HepG2 (cell line): Measurements from ENCODE around the gene XXYLT1. TPM values are rescaled to one million over a fixed set of nuclear protein-coding genes. Genes with fewer than 3 reads are reported as not detected.
A peak's percentile ranks its signal among the peaks of the same experiment; 100 is the strongest.

Experiments
- ATAC-seq: fragments of 200-7000 bp; cut with Tn5 transposase; 3 replicates; pipeline ENCODE4 v1.9.1; 2020; ENCODE audit warnings: mild to moderate bottlenecking, moderate library complexity
- BruUV-seq: library from RNA; stranded (reverse); fragments of 400-500 nt; replicated peaks from 2 replicates; lab custom pipeline; 2021; lab: Mats Ljungman, UMichigan
- CTCF ChIA-PET: fragments of 300-600 bp; formaldehyde crosslinking; extraction: SDS; loops from one replicate; lab custom pipeline; 2021; ENCODE audit warnings: low total read pairs, inconsistent platforms, low intra/inter-chr PET ratio; lab: Yijun Ruan, JAX
- POLR2A ChIA-PET: fragments of 350-600 bp; sonication (Branson Sonifier 250); formaldehyde crosslinking; loops from one replicate; lab custom pipeline; 2020; ENCODE audit warnings: antibody characterized with exemption, inconsistent platforms; lab: Yijun Ruan, JAX
- DNase-seq: peaks from one replicate; pipeline ENCODE4 v3.0.0-alpha.2; 2015; ENCODE audit warnings: low spot score
- FAIRE-seq: peaks from 3 replicates; lab custom pipeline; 2011; peaks lifted over from hg19 to GRCh38; lab: Jason Lieb, UNC
- H2AFZ ChIP-seq: one replicate; pipeline ENCODE4 v1.6.1; 2011; ENCODE audit warnings: low read length, inconsistent platforms
- H3K27ac ChIP-seq: fragments of 300-600 bp; 3 replicates; pipeline ENCODE4 v1.8.0; 2011; ENCODE audit warnings: mixed run types, mild to moderate bottlenecking, mixed read lengths, low read length, inconsistent platforms; ENCODE audit not compliant: insufficient read depth; ENCODE audit errors: extremely low read length
- H3K27me3 ChIP-seq, 2 experiments: fragments of 200-600 bp in 1 of 2; 2 replicates in 1 of 2; 3 replicates in 1 of 2; pipeline versions ENCODE4 v1.6.0 to v1.8.0; 2011; ENCODE audit warnings: low read length in 2 of 2, mild to moderate bottlenecking in 2 of 2, moderate library complexity in 2 of 2, inconsistent platforms in 1 of 2; ENCODE audit not compliant: insufficient read depth in 2 of 2, control insufficient read depth in 1 of 2
- H3K36me3 ChIP-seq, 2 experiments: fragments of 200-600 bp in 1 of 2; replicated peaks in 1 of 2; 2 replicates in 1 of 2; 3 replicates in 1 of 2; pipeline versions ENCODE4 v1.5.1 to v1.8.0; 2011; ENCODE audit warnings: low read length in 2 of 2, inconsistent platforms in 1 of 2; ENCODE audit not compliant: insufficient read depth in 2 of 2, control insufficient read depth in 1 of 2
- H3K4me1 ChIP-seq: 2 replicates; pipeline ENCODE4 v1.5.1; 2012; ENCODE audit warnings: low read length, inconsistent platforms; ENCODE audit not compliant: insufficient read depth
- H3K4me2 ChIP-seq: 2 replicates; pipeline ENCODE4 v1.6.0; 2011; ENCODE audit warnings: low read depth, low read length, inconsistent platforms
- H3K4me3 ChIP-seq, 3 experiments: fragments of 200-600 bp in 1 of 3; sonication (generic), shearing (Covaris generic) in 1 of 3; replicated peaks in 1 of 3; 2 replicates each; pipeline ENCODE4 v1.5.1; 2011 to 2016; ENCODE audit warnings: low read length in 3 of 3, inconsistent platforms in 2 of 3, low read depth in 2 of 3, mild to moderate bottlenecking in 2 of 3, control low read depth in 1 of 3, mixed read lengths in 1 of 3; ENCODE audit not compliant: insufficient read depth in 1 of 3
- H3K79me2 ChIP-seq: one replicate; pipeline ENCODE4 v1.6.1; 2011; ENCODE audit warnings: low read length, inconsistent platforms; ENCODE audit not compliant: insufficient read depth
- H3K9ac ChIP-seq: 2 replicates; pipeline ENCODE4 v1.6.0; 2011; ENCODE audit warnings: mild to moderate bottlenecking, low read depth, low read length, inconsistent platforms; ENCODE audit not compliant: insufficient read depth
- H3K9me3 ChIP-seq: 2 replicates; pipeline ENCODE4 v1.5.1; 2012; ENCODE audit warnings: mild to moderate bottlenecking, low read length
- H4K20me1 ChIP-seq: 2 replicates; pipeline ENCODE4 v1.6.0; 2011; ENCODE audit warnings: inconsistent platforms, mild to moderate bottlenecking, low read length, moderate library complexity; ENCODE audit not compliant: insufficient read depth
- ARNT ChIP-seq: fragments of 450-650 bp; IDR thresholded peaks from 2 replicates; pipeline ENCODE4 v1.6.1; 2017
- ARNTL ChIP-seq: sonication (generic); formaldehyde crosslinking; IDR thresholded peaks from 2 replicates; pipeline ENCODE4 v1.4.0; 2020; ENCODE audit warnings: mild to moderate bottlenecking, missing genetic modification reagents
- DMAP1 ChIP-seq: IDR thresholded peaks from 2 replicates; pipeline ENCODE4 v1.6.1; 2016
- ERF ChIP-seq: IDR thresholded peaks from 2 replicates; pipeline ENCODE4 v1.6.1; 2018; ENCODE audit warnings: missing biosample characterization, missing genetic modification reagents
- FOXA3 ChIP-seq: IDR thresholded peaks from 2 replicates; pipeline ENCODE4 v1.6.1; 2016; ENCODE audit warnings: missing genetic modification reagents, missing compliant biosample characterization
- FOXO1 ChIP-seq: sonication (generic); formaldehyde crosslinking; IDR thresholded peaks from 2 replicates; pipeline ENCODE4 v1.4.0; 2020; ENCODE audit warnings: missing genetic modification reagents
- GTF3A ChIP-seq: sonication (generic); formaldehyde crosslinking; conservative IDR thresholded peaks from 2 replicates; pipeline ENCODE4 v1.4.0; 2020; ENCODE audit warnings: mild to moderate bottlenecking, missing genetic modification reagents
- GZF1 ChIP-seq: sonication (generic); formaldehyde crosslinking; IDR thresholded peaks from 2 replicates; pipeline ENCODE4 v1.5.1; 2020; ENCODE audit warnings: mild to moderate bottlenecking, missing genetic modification reagents
- HNF4A ChIP-seq: sonication (generic); formaldehyde crosslinking; IDR thresholded peaks from 2 replicates; pipeline ENCODE4 v1.4.0; 2020; ENCODE audit warnings: missing genetic modification reagents
- JDP2 ChIP-seq: sonication (generic); formaldehyde crosslinking; IDR thresholded peaks from 2 replicates; pipeline ENCODE4 v1.8.1; 2022; ENCODE audit warnings: missing genetic modification reagents, borderline replicate concordance
- KDM2A ChIP-seq: sonication (generic); formaldehyde crosslinking; IDR thresholded peaks from 2 replicates; pipeline ENCODE4 v1.4.0; 2020; ENCODE audit warnings: low read depth, missing genetic modification reagents, borderline replicate concordance
- KDM5B ChIP-seq: sonication (generic); formaldehyde crosslinking; IDR thresholded peaks from 2 replicates; pipeline ENCODE4 v1.4.0; 2020; ENCODE audit warnings: missing genetic modification reagents, mild to moderate bottlenecking, borderline replicate concordance
- MIXL1 ChIP-seq: IDR thresholded peaks from 2 replicates; pipeline ENCODE4 v1.6.1; 2016
- RXRB ChIP-seq: IDR thresholded peaks from 2 replicates; pipeline ENCODE4 v1.6.1; 2016; ENCODE audit warnings: borderline replicate concordance, missing genetic modification reagents, missing compliant biosample characterization
- SIX4 ChIP-seq: sonication (generic); formaldehyde crosslinking; IDR thresholded peaks from 2 replicates; pipeline ENCODE4 v1.4.0; 2020; ENCODE audit warnings: missing genetic modification reagents
- STAT5B ChIP-seq: sonication (generic); formaldehyde crosslinking; IDR thresholded peaks from 2 replicates; pipeline ENCODE4 v1.4.0; 2020; ENCODE audit warnings: missing genetic modification reagents
- ZMYM4 ChIP-seq: sonication (generic); formaldehyde crosslinking; IDR thresholded peaks from 2 replicates; pipeline ENCODE4 v1.8.1; 2023; ENCODE audit warnings: mild to moderate bottlenecking, missing genetic modification reagents
- ZNF292 ChIP-seq: sonication (generic); formaldehyde crosslinking; IDR thresholded peaks from 2 replicates; pipeline ENCODE4 v1.8.1; 2022; ENCODE audit warnings: mild to moderate bottlenecking, low read depth, missing genetic modification reagents, borderline replicate concordance
- ZNF510 ChIP-seq: sonication (generic); formaldehyde crosslinking; IDR thresholded peaks from 2 replicates; pipeline ENCODE4 v1.4.0; 2020; ENCODE audit warnings: low read depth, mild to moderate bottlenecking, missing genetic modification reagents
- ZNF678 ChIP-seq: sonication (generic); formaldehyde crosslinking; IDR thresholded peaks from 2 replicates; pipeline ENCODE4 v1.4.0; 2020; ENCODE audit warnings: mild to moderate bottlenecking, missing genetic modification reagents
- ZNF775 ChIP-seq: sonication (generic); formaldehyde crosslinking; IDR thresholded peaks from 2 replicates; pipeline ENCODE4 v1.4.0; 2020; ENCODE audit warnings: missing genetic modification reagents, mild to moderate bottlenecking, moderate library complexity, borderline replicate concordance
- ZNF781 ChIP-seq: sonication (generic); formaldehyde crosslinking; IDR thresholded peaks from 2 replicates; pipeline ENCODE4 v1.5.1; 2020; ENCODE audit warnings: borderline replicate concordance, mild to moderate bottlenecking, missing genetic modification reagents; ENCODE audit errors: not compliant biosample characterization
- WGBS: methylation state at CpG from one replicate; pipeline ENCODE4 v1.1.6; 2017; ENCODE audit warnings: low lambda C conversion rate; 5-methylcytosine and 5-hydroxymethylcytosine counted together
- in situ Hi-C: cut with HindIII; loops from 2 replicates; pipeline ENCODE4 v1.10.0; 2017; ENCODE audit warnings: low pct_unique_long_range_greater_than_20kb; ENCODE audit not compliant: extremely low pct_ligation_motif_present
- intact Hi-C: fragments of 100-400 bp; cut with micrococcal nuclease; formaldehyde crosslinking; loops from one replicate; pipeline ENCODE4 v1.10.0; 2022; ENCODE audit not compliant: unreplicated experiment
- polyA plus RNA-seq, 8 experiments: library from polyadenylated mRNA; depleted of rRNA in 3 of 8; stranded (reverse) in 7 of 8; unstranded in 1 of 8; fragments of >200 nt; fragmentation: Illumina TruSeq in 4 of 8; extraction: Trizol in 4 of 8; gene quantifications; 2 replicates each; pipeline versions ENCODE4 v1.2.1 to v1.2.3, GENCODE V29; 2011 to 2016; ENCODE audit warnings: low read depth in 4 of 8, missing spikeins in 1 of 8, mixed read lengths in 1 of 8; ENCODE audit not compliant: insufficient read depth in 1 of 8
- total RNA-seq, 5 experiments: library from RNA; depleted of rRNA; stranded (reverse); fragments of >200 nt; fragmentation: Illumina TruSeq; extraction: Trizol; gene quantifications; 2 replicates each; pipeline ENCODE4 v1.2.3, GENCODE V29; 2016; ENCODE audit warnings: low read depth in 1 of 5
- TF ChIP-seq, protein P1 (sequence below): sonication (generic); formaldehyde crosslinking; IDR thresholded peaks from 2 replicates; pipeline ENCODE4 v1.9.0; 2021; ENCODE audit warnings: missing genetic modification reagents, borderline replicate concordance
- TF ChIP-seq, protein P2 (sequence below): sonication (generic); formaldehyde crosslinking; IDR thresholded peaks from 2 replicates; pipeline ENCODE4 v1.4.0; 2020; ENCODE audit warnings: mild to moderate bottlenecking, missing genetic modification reagents
- TF ChIP-seq, protein P3 (sequence below): sonication (generic); formaldehyde crosslinking; conservative IDR thresholded peaks from 2 replicates; pipeline ENCODE4 v1.8.0; 2022; ENCODE audit warnings: low read depth, missing genetic modification reagents

XXYLT1 gene
- total and polyA plus RNA-seq, 2 of the 13 experiments (the other 11 are each of a cell fraction or from before 2014, with no cell fraction given), result 17.7 to 19.0 TPM

DNA sequence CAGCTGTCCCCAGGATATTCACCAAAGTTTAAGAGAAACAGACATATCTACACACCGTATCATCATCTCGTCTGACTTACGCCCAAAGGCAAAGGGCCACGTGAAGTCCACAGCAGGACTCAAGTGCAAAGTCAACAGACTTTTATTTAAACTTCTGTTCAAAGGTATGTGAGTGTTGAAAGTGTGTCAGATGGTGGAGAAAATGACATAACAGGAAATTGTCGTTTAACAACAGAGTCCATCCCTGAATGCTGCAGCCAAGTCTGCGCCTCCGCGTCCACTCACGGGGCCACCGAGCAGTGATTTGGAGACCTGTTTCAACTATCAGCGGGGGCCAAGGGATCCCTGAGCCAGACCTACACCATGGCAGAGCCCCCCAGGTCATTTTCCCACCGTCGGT, 165.6 kb downstream of the XXYLT1 start:
- H3K36me3 ChIP-seq, result peaks cover 2 to 4% of the 10 kb centered on the region in 2 experiments; a peak in 3 of 5 replicates
- H3K9me3 ChIP-seq, result no peaks in the 10 kb centered on the region
- H3K27ac ChIP-seq, result no peak overlapping the region
- H2AFZ ChIP-seq, result no peak overlapping the region
- intact Hi-C loops (loop anchor here (1.0 to 10.0 kb wide), 2 partner anchors 71 to 103 kb away; no protein-coding TSS in a partner anchor), in situ Hi-C loops (loop anchor here (5.0 kb wide), 3 partner anchors 73 to 418 kb away; partner anchors contain the start of gene FAM43A)
- ATAC-seq, result peak; percentile 83
- peak overlapping the region; percentile 52 for H3K4me2 ChIP-seq
- no peaks in the 10 kb centered on the region for H3K27me3 ChIP-seq
- peak; percentile 90 for DNase-seq
- no peaks in the 10 kb centered on the region for H4K20me1 ChIP-seq
- WGBS, result 6% methylated on average over 11 of the region's 13 CpGs
- H3K9ac ChIP-seq, result 0 out of 2 replicates have a peak overlapping the region, but pooled peaks have one; percentile 2
- peaks cover 39% of the 10 kb centered on the region for H3K4me1 ChIP-seq
- BruUV-seq, result no TSS peak
- H3K79me2 ChIP-seq, result no peaks in the 10 kb centered on the region
- ChIA-PET CTCF (interaction anchor here (1.1 to 2.5 kb wide), 5 partner anchors 70 to 434 kb away, joined by 3 to 15 read pairs (median 3); no protein-coding TSS in a partner anchor), POLR2A (no interaction called here)
- FAIRE-seq, result peak; percentile 96
- H3K4me3 ChIP-seq, result peak overlapping the region in 1 of 3 experiments; percentile 35; a peak in 2 of 6 replicates
- TF ChIP-seq ERF (CRISPR knock-in tag), result peak; percentile 97
- 0 out of 2 replicates have a peak, but pooled peaks have one; percentile 76 for TF ChIP-seq STAT5B (CRISPR knock-in tag)
- no peak for TF ChIP-seq GZF1
- peak; percentile 98 for TF ChIP-seq ARNTL (CRISPR knock-in tag)
- TF ChIP-seq ARNT, result no peak
- TF ChIP-seq, protein P1, sequence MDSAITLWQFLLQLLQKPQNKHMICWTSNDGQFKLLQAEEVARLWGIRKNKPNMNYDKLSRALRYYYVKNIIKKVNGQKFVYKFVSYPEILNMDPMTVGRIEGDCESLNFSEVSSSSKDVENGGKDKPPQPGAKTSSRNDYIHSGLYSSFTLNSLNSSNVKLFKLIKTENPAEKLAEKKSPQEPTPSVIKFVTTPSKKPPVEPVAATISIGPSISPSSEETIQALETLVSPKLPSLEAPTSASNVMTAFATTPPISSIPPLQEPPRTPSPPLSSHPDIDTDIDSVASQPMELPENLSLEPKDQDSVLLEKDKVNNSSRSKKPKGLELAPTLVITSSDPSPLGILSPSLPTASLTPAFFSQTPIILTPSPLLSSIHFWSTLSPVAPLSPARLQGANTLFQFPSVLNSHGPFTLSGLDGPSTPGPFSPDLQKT, result no peak
- 0 out of 2 replicates have a peak, but pooled peaks have one; percentile 37 for TF ChIP-seq ZNF292 (CRISPR knock-in tag)
- no peak for TF ChIP-seq ZNF510
- TF ChIP-seq, protein P2, sequence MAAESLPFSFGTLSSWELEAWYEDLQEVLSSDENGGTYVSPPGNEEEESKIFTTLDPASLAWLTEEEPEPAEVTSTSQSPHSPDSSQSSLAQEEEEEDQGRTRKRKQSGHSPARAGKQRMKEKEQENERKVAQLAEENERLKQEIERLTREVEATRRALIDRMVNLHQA (CRISPR knock-in tag), result no peak
- peak; percentile 97 for TF ChIP-seq MIXL1 (CRISPR knock-in tag)
- TF ChIP-seq ZNF781 (CRISPR knock-in tag), result peak; percentile 30
- TF ChIP-seq RXRB, result peak; percentile 98
- TF ChIP-seq DMAP1 (CRISPR knock-in tag), result peak; percentile 71; the same call in 1 of the 2 replicates
- peak; percentile 69 for TF ChIP-seq ZMYM4 (CRISPR knock-in tag)
- no peak for TF ChIP-seq KDM5B (CRISPR knock-in tag)
- no peak for TF ChIP-seq JDP2
- TF ChIP-seq FOXO1 (CRISPR knock-in tag), result peak; percentile 86
- TF ChIP-seq ZNF678 (CRISPR knock-in tag), result no peak
- no peak for TF ChIP-seq GTF3A
- peak; percentile 93 for TF ChIP-seq HNF4A
- TF ChIP-seq, protein P3, sequence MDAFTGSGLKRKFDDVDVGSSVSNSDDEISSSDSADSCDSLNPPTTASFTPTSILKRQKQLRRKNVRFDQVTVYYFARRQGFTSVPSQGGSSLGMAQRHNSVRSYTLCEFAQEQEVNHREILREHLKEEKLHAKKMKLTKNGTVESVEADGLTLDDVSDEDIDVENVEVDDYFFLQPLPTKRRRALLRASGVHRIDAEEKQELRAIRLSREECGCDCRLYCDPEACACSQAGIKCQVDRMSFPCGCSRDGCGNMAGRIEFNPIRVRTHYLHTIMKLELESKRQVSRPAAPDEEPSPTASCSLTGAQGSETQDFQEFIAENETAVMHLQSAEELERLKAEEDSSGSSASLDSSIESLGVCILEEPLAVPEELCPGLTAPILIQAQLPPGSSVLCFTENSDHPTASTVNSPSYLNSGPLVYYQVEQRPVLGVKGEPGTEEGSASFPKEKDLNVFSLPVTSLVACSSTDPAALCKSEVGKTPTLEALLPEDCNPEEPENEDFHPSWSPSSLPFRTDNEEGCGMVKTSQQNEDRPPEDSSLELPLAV (CRISPR knock-in tag), result no peak
- TF ChIP-seq SIX4 (CRISPR knock-in tag), result peak; percentile 53; the same call in 1 of the 2 replicates
- TF ChIP-seq ZNF775, result no peak
- peak; percentile 63; the same call in 1 of the 2 replicates for TF ChIP-seq KDM2A (CRISPR knock-in tag)
- peak; percentile 98 for TF ChIP-seq FOXA3
